ENCODE data around the gene APP. TPM values are rescaled to one million over a fixed set of nuclear protein-coding genes. Genes with fewer than 3 reads are reported as not detected.

The APP gene
- total RNA-seq, 4 donors from 2014 or later: 197 to 380 (median 296) TPM

DNA sequence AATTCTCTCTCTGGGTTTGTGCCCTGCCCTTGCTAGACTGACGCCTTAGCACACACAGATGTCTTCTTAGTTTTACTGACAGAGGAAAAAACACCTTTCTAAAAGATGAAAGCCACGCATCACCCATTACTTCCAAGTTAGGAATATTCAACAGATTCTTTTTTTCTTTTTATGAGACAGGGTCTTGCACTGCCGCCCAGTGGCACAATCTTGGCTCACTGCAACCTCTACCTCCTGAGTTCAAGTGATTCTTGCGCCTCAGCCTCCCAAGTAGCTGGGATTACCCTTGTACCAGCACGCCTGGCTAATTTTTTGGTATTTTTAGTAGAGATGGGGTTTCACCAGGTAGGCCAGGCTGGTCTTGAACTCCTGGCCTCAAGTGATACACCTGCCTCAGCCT is 169.2 kb downstream of the APP start:
- ATAC-seq (ENCODE audit: low FRiP score) (no peak), DNase-seq (ENCODE audit: low spot score) (no peak)
- TF ChIP-seq, protein P1, sequence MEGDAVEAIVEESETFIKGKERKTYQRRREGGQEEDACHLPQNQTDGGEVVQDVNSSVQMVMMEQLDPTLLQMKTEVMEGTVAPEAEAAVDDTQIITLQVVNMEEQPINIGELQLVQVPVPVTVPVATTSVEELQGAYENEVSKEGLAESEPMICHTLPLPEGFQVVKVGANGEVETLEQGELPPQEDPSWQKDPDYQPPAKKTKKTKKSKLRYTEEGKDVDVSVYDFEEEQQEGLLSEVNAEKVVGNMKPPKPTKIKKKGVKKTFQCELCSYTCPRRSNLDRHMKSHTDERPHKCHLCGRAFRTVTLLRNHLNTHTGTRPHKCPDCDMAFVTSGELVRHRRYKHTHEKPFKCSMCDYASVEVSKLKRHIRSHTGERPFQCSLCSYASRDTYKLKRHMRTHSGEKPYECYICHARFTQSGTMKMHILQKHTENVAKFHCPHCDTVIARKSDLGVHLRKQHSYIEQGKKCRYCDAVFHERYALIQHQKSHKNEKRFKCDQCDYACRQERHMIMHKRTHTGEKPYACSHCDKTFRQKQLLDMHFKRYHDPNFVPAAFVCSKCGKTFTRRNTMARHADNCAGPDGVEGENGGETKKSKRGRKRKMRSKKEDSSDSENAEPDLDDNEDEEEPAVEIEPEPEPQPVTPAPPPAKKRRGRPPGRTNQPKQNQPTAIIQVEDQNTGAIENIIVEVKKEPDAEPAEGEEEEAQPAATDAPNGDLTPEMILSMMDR (IDR thresholded peaks at IDR 0.05): no peak

DNA sequence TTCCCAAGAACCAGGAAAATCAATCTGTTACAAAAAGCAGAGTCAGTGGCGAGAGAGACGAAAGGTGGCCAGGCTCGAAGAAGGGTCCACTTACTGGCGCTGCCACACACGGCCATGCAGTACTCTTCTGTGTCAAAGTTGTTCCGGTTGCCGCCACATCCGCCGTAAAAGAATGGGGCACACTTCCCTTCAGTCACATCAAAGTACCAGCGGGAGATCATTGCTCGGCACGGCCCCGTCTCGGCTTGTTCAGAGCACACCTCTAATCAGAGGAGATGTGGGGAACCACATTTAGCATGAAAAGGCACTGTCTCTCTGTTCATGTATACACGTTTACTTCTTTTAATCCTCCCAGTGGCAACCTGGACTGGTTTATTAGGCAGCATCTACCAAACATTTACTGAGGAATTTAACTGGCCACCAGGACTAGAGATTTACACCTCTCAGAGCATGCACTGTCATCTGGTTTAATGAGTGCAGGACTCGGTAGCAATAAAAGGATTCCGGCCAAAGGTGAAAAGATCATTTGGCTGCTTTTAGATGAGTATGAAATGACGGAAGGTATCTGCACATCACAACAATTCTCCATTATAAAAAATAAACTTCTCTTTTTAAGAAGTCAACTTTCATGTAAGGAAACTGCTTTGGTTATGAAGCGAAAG is 170.5 kb downstream of the APP start:
- TF ChIP-seq, protein P1 (IDR thresholded peaks at IDR 0.05): no peak
- DNase-seq (ENCODE audit: low spot score): no peak
- no peak for ATAC-seq (ENCODE audit: low FRiP score)

DNA sequence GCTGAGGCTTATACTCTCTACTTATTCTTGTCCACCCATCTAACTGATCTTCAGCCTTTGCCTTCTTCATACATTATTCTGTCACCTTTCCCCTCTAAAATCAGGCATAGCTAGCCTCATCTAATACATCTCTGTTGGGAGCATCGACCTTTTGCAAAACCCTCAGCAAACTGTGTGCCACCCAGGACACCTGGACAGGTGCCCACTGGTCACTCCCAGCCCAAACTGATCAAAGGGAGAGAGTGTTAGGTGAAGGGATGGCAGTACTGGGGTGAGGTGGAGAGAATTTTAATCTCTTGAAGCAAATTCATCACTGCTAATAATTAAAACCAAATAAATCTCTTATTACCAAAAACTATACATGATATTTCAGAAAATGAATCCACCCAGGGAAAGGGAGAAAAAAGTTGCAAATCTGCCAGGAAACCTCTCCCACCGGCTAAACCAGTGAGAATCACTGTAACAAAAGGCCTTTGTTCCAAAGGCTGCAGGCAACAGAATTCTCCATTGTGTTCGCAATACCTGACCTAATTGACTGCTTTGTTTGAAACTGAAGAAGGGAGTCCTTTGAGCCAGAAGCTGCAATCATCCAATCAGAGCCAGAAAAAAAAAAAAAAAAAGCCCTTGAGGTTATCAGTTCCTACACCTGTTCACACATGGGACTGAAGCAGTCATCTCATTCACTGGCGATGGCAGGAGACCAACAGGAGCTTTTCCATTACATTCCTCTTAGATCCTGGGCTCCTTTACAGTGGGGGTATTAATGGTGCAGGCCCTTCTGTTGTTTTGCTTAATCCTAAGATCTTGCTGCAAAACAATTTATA is 172.6 kb downstream of the APP start:
- TF ChIP-seq, protein P1 (IDR thresholded peaks at IDR 0.05): no peak
- no peak for ATAC-seq (ENCODE audit: low FRiP score)
- no peak for DNase-seq (ENCODE audit: low spot score)

DNA sequence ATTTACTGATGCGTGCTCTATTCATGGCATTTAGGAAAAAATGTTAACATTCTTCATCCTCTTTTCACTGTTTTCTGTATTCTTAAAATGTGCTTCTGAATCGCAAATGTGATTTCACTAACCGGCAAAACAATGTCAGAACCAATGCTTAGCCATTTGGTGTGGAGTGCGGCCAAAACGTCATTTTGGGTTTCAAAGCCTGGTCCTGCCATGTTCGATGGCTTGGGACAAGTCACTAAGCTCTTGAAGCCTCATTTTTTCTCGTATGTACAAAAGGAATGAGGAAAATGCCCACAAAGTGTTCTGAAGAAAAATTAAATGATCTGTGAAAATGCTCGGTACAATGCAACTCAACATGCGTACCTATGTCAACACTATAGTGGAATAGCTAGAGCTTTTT is 175.3 kb downstream of the APP start:
- ATAC-seq (ENCODE audit: low FRiP score) (no peak), DNase-seq (ENCODE audit: low spot score) (no peak)
- TF ChIP-seq, protein P1 (IDR thresholded peaks at IDR 0.05): no peak

DNA sequence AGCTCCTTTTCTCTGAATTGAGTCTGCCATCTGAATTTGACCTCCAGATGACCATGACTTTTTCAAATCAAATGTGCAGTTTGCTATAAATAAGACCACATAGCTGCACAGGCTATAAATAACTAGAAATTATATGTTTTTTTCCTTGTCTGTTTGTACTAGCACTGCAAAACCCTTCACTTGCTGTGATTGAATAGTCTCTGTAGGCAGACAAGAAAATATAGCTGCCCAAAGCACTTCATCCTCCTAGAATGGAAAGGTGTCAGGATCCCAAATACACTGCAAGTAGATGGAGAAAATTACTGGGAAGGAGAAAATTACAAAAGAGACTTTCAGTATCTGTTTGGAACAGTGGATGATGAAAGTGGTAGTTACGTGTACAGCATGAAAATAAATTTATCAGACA is 175.8 kb downstream of the APP start:
- DNase-seq (ENCODE audit: low spot score): no peak
- ATAC-seq (ENCODE audit: low FRiP score): no peak
- TF ChIP-seq, protein P1 (IDR thresholded peaks at IDR 0.05): no peak

DNA sequence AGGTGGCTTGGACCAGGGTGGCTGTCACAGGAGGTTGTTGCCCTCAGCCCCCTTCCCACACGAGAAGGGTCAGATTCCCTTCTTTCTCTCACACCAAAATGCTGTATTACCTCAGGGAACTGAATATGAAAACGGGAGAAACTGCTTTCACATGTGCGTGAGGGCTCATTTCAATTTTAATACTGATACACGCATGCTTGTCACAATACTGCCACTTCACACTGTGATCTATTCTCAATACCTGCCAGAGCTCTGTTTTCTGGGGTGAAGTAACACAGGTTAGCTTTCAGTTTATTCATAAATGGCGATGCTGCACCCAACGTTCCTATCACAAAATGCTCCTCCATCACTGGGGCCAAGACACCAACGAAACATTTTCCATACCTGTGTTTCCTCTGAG is 181.8 kb downstream of the APP start:
- DNase-seq (ENCODE audit: low spot score) (no peak), ATAC-seq (ENCODE audit: low FRiP score) (no peak)
- TF ChIP-seq, protein P1 (IDR thresholded peaks at IDR 0.05): no peak

DNA sequence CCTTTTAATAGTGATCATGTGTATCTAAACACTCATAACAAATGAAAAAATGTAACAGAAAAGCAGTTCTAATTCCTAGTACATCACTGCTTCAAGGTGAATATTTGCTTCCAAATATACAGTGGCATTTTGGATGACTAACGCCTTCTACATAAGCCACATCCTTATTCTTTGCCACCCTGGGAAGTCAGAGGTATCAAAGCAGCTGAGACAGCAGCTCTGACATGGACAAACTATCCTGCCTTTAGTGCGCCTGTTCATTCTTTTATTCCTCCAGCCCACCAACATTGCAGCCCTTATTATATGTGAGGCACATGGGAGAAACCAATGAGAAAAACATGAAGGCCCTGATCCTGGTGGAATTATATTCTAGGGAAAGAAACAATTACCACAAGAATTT is 183.0 kb downstream of the APP start:
- ATAC-seq (ENCODE audit: low FRiP score) (no peak), DNase-seq (ENCODE audit: low spot score) (no peak)
- TF ChIP-seq, protein P1 (IDR thresholded peaks at IDR 0.05): no peak

Data from omental fat pad (tissue), 4 donors.